MCF 10A (cell line): ENCODE measurements around the gene PRKG1. TPM values are rescaled to one million over a fixed set of nuclear protein-coding genes. Genes with fewer than 3 reads are reported as not detected.

ENCODE experiments used
- BruUV-seq: library from RNA; stranded (reverse); fragments of 400-500 nt; replicated peaks from 2 replicates; lab custom pipeline; 2021; lab: Mats Ljungman, UMichigan
- CTCF ChIA-PET: fragments of 300-600 bp; sonication (Branson Sonifier 250); formaldehyde crosslinking; extraction: SDS; loops from one replicate; lab custom pipeline; 2021; ENCODE audit warnings: antibody characterized with exemption, inconsistent platforms; lab: Yijun Ruan, JAX
- POLR2A ChIA-PET: fragments of 300-600, 350-650 bp; sonication (Branson Sonifier 250); formaldehyde crosslinking; extraction: SDS; loops from one replicate; lab custom pipeline; 2020; ENCODE audit warnings: antibody characterized with exemption, inconsistent platforms; lab: Yijun Ruan, JAX
- DNase-seq: peaks from one replicate; pipeline ENCODE4 v3.0.0-alpha.2; 2018; ENCODE audit not compliant: unreplicated experiment
- H3K27ac Mint-ChIP-seq: one replicate; pipeline ENCODE4 v1.8.0; 2022; ENCODE audit warnings: mild to moderate bottlenecking, low read depth, mixed read lengths; ENCODE audit not compliant: unreplicated experiment
- H3K27me3 Mint-ChIP-seq: one replicate; pipeline ENCODE4 v1.8.0; 2022; ENCODE audit warnings: mixed read lengths; ENCODE audit not compliant: insufficient read depth, unreplicated experiment
- H3K36me3 Mint-ChIP-seq: one replicate; pipeline ENCODE4 v1.8.0; 2022; ENCODE audit warnings: mild to moderate bottlenecking, moderate library complexity, mixed read lengths; ENCODE audit not compliant: insufficient read depth, unreplicated experiment
- H3K4me1 Mint-ChIP-seq: one replicate; pipeline ENCODE4 v1.8.0; 2022; ENCODE audit warnings: mixed read lengths; ENCODE audit not compliant: insufficient read depth, unreplicated experiment
- H3K4me3 Mint-ChIP-seq: one replicate; pipeline ENCODE4 v1.8.0; 2022; ENCODE audit warnings: mild to moderate bottlenecking, moderate library complexity, mixed read lengths; ENCODE audit not compliant: unreplicated experiment
- H3K9me3 Mint-ChIP-seq: one replicate; pipeline ENCODE4 v1.8.0; 2022; ENCODE audit warnings: mixed read lengths; ENCODE audit not compliant: unreplicated experiment
- intact Hi-C: fragments of 100-400 bp; cut with micrococcal nuclease; formaldehyde crosslinking; loops from 2 replicates; pipeline ENCODE4 v1.14.1; 2022
- total RNA-seq: library from RNA; stranded (reverse); gene quantifications from 2 replicates; pipeline ENCODE4 v1.2.3, GENCODE V29; 2022
- TF ChIP-seq, protein P1 (sequence below): fragments of 200-600 bp; IDR thresholded peaks from one replicate; pipeline ENCODE4 v1.8.0; 2022; ENCODE audit warnings: antibody characterized with exemption, mild to moderate bottlenecking; ENCODE audit not compliant: unreplicated experiment

Gene PRKG1
- total RNA-seq, 1 experiment from 2014 or later: 0.09 TPM

GRCh38 chr10:51629934-51630639 lies 555.8 kb downstream of the PRKG1 start:
- peaks cover 15% of the 10 kb centered on the region for H3K27me3 Mint-ChIP-seq
- H3K4me3 Mint-ChIP-seq: no peak overlapping the region
- H3K27ac Mint-ChIP-seq: no peak overlapping the region
- no TSS peak for BruUV-seq
- intact Hi-C loops: no loop called here
- POLR2A ChIA-PET: no interaction called here
- CTCF ChIA-PET: no interaction called here
- no peaks in the 10 kb centered on the region for H3K4me1 Mint-ChIP-seq
- H3K9me3 Mint-ChIP-seq: no peaks in the 10 kb centered on the region
- TF ChIP-seq, protein P1, sequence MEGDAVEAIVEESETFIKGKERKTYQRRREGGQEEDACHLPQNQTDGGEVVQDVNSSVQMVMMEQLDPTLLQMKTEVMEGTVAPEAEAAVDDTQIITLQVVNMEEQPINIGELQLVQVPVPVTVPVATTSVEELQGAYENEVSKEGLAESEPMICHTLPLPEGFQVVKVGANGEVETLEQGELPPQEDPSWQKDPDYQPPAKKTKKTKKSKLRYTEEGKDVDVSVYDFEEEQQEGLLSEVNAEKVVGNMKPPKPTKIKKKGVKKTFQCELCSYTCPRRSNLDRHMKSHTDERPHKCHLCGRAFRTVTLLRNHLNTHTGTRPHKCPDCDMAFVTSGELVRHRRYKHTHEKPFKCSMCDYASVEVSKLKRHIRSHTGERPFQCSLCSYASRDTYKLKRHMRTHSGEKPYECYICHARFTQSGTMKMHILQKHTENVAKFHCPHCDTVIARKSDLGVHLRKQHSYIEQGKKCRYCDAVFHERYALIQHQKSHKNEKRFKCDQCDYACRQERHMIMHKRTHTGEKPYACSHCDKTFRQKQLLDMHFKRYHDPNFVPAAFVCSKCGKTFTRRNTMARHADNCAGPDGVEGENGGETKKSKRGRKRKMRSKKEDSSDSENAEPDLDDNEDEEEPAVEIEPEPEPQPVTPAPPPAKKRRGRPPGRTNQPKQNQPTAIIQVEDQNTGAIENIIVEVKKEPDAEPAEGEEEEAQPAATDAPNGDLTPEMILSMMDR: no peak
- DNase-seq: no peak
- H3K36me3 Mint-ChIP-seq: no peaks in the 10 kb centered on the region

DNA sequence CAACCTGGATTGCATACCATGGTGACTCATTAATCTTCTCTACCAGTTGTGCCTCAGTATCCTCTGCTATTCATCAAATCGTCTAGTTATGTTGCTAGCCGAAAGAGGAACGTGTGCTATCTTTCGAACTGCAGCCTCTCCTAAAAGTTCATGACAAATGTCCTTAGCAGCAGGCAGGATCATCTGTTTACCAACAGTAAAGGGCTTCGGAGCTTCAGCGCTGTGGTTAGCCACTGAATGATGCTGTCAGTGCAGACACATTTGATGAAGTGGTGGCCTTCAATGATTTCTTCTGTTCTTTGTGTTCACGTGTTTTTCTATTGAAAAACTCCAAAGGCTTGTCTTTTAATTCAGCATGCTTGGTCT lies 556.3 kb downstream of the PRKG1 start:
- Mint-ChIP-seq H3K4me3 (no peak overlapping the region), H3K27ac (no peak overlapping the region), H3K36me3 (no peaks in the 10 kb centered on the region), H3K27me3 (peaks cover 15% of the 10 kb centered on the region), H3K9me3 (no peaks in the 10 kb centered on the region), H3K4me1 (no peaks in the 10 kb centered on the region)
- DNase-seq: no peak
- POLR2A ChIA-PET: no interaction called here
- CTCF ChIA-PET: no interaction called here
- TF ChIP-seq, protein P1: no peak
- no TSS peak for BruUV-seq
- intact Hi-C loops: no loop called here

GRCh38 chr10:51635436-51635835 lies 561.1 kb downstream of the PRKG1 start:
- no peak overlapping the region for H3K4me3 Mint-ChIP-seq
- POLR2A ChIA-PET: no interaction called here
- BruUV-seq: no TSS peak
- no peaks in the 10 kb centered on the region for H3K4me1 Mint-ChIP-seq
- no peak overlapping the region for H3K27ac Mint-ChIP-seq
- no peaks in the 10 kb centered on the region for H3K36me3 Mint-ChIP-seq
- no peaks in the 10 kb centered on the region for H3K9me3 Mint-ChIP-seq
- intact Hi-C loops: no loop called here
- CTCF ChIA-PET: interaction anchor here (0.7 to 1.3 kb wide), 2 partner anchors 161 to 327 kb away, joined by 3 to 5 read pairs; no protein-coding TSS in a partner anchor
- no peak for DNase-seq
- H3K27me3 Mint-ChIP-seq: no peaks in the 10 kb centered on the region
- TF ChIP-seq, protein P1: no peak

DNA sequence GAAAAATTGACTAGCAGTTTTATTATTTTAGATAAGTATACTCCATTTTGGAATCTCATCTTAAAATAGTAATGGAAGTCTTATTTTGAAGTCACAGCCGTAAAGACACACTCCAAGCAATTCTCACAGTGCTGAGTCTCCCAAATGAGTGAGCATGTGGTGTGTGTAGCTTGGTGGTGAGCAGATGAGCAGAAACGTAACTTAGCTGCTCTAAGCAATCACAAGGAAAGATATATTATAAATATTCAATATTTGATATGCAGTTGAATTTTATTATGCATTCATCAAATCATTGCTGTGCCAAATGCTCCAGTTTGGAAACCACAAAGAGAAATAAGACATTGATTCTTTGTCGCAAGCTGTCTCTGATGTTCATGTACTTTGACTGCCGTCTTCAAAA lies 563.9 kb downstream of the PRKG1 start:
- CTCF ChIA-PET: interaction anchor here (1.1 kb wide), 1 partner anchor 45 kb away, joined by 4 read pairs; no protein-coding TSS in a partner anchor

More for the DNA sequence above, 563.9 kb downstream of the PRKG1 start:
- Mint-ChIP-seq H3K27ac (no peak overlapping the region), H3K36me3 (no peaks in the 10 kb centered on the region), H3K4me3 (no peak overlapping the region), H3K27me3 (peaks cover under 1% of the 10 kb centered on the region), H3K4me1 (no peaks in the 10 kb centered on the region), H3K9me3 (no peaks in the 10 kb centered on the region)
- intact Hi-C loops: no loop called here
- no peak for DNase-seq
- POLR2A ChIA-PET: interaction anchor here (0.6 kb wide), 1 partner anchor 241 kb away, joined by 3 read pairs; no protein-coding TSS in a partner anchor
- BruUV-seq: no TSS peak
- TF ChIP-seq, protein P1: no peak
